GM21381 (cell line): ENCODE results near the gene SNORC.

Experiments
- ATAC-seq: cut with Tn5 transposase; IDR thresholded peaks from one replicate; pipeline ENCODE4 v1.9.1; 2021; ENCODE audit warnings: mild to moderate bottlenecking, moderate library complexity; ENCODE audit not compliant: unreplicated experiment

SNORC gene

GRCh38 chr2:232869138-232870017, 686 bp upstream of the SNORC start:
- ATAC-seq = no peak

- ATAC-seq = no peak
Observed at GRCh38 chr2:232870766-232871371, 805 bp downstream of the SNORC start.

GRCh38 chr2:232871418-232871834, 1.4 kb downstream of the SNORC start:
- no peak for ATAC-seq

- no peak for ATAC-seq
Observed at GRCh38 chr2:232871835-232872736, 2.0 kb downstream of the SNORC start.

GRCh38 chr2:232872826-232873225, 2.8 kb downstream of the SNORC start:
- ATAC-seq = no peak

- no peak for ATAC-seq
Observed at GRCh38 chr2:232873292-232873908, 3.3 kb downstream of the SNORC start.

- ATAC-seq = no peak
Observed at GRCh38 chr2:232873909-232874641, 4.0 kb downstream of the SNORC start.

- no peak for ATAC-seq
Observed at GRCh38 chr2:232874677-232875223, 4.7 kb downstream of the SNORC start.

- no peak for ATAC-seq
Observed at GRCh38 chr2:232875256-232876121, 5.4 kb downstream of the SNORC start.

GRCh38 chr2:232876161-232876977, 6.3 kb downstream of the SNORC start:
- ATAC-seq = no peak

- ATAC-seq = no peak
Observed at GRCh38 chr2:232876978-232877441, 6.9 kb downstream of the SNORC start.

GRCh38 chr2:232877940-232878511, 8.0 kb downstream of the SNORC start:
- no peak for ATAC-seq

- no peak for ATAC-seq
Observed at GRCh38 chr2:232878855-232879617, 9.0 kb downstream of the SNORC start.

GRCh38 chr2:232879618-232880494, 9.8 kb downstream of the SNORC start:
- no peak for ATAC-seq

- ATAC-seq = no peak
Observed at GRCh38 chr2:232880764-232881351, 10.8 kb downstream of the SNORC start.

- no peak for ATAC-seq
Observed at GRCh38 chr2:232882085-232882484, 12.0 kb downstream of the SNORC start.
